OCI-LY7 (cell line): ENCODE data around the gene PDXP. TPM values are rescaled to one million over a fixed set of nuclear protein-coding genes. Genes with fewer than 3 reads are reported as not detected.

ENCODE experiments used
- BruUV-seq: library from RNA; stranded (reverse); fragments of 400-500 nt; replicated peaks from 2 replicates; lab custom pipeline; 2021; lab: Mats Ljungman, UMichigan
- CTCF ChIA-PET: fragments of 300-600 bp; sonication (Branson Sonifier 250); formaldehyde crosslinking; loops from one replicate; lab custom pipeline; 2022; ENCODE audit warnings: antibody characterized with exemption; ENCODE audit not compliant: unreplicated experiment; lab: Charles Lee
- POLR2A ChIA-PET: fragments of 300-600 bp; sonication (Branson Sonifier 250); formaldehyde crosslinking; loops from one replicate; lab custom pipeline; 2022; ENCODE audit warnings: antibody characterized with exemption; lab: Charles Lee
- DNase-seq: peaks from one replicate; pipeline ENCODE4 v3.0.0-alpha.2; 2015; ENCODE audit warnings: low spot score
- H2AFZ ChIP-seq: fragments of 200-600 bp; sonication (generic), shearing (Covaris generic); 2 replicates; pipeline ENCODE4 v1.6.1; 2014; ENCODE audit warnings: mild to moderate bottlenecking, antibody characterized with exemption, low read length, moderate library complexity
- H3K27ac ChIP-seq: fragments of 200-600 bp; sonication (generic); 2 replicates; pipeline ENCODE4 v1.5.1; 2014; ENCODE audit warnings: mixed run types, low read depth, mild to moderate bottlenecking, moderate library complexity, low read length, inconsistent platforms; ENCODE audit not compliant: poor library complexity, severe bottlenecking
- H3K36me3 ChIP-seq: fragments of 200-600 bp; sonication (generic); 2 replicates; pipeline ENCODE4 v1.6.1; 2014; ENCODE audit warnings: mild to moderate bottlenecking, antibody characterized with exemption, low read length, moderate library complexity, mixed read lengths; ENCODE audit not compliant: insufficient read depth
- H3K4me1 ChIP-seq: fragments of 200-600 bp; sonication (generic); 2 replicates; pipeline ENCODE4 v1.5.1; 2014; ENCODE audit warnings: mild to moderate bottlenecking, low read length; ENCODE audit not compliant: insufficient read depth, poor library complexity, severe bottlenecking
- H3K4me2 ChIP-seq: fragments of 200-600 bp; sonication (generic); 2 replicates; pipeline ENCODE4 v1.6.1; 2014; ENCODE audit warnings: mild to moderate bottlenecking, low read length
- H3K4me3 ChIP-seq: fragments of 200-600 bp; sonication (generic); 2 replicates; pipeline ENCODE4 v1.5.1; 2014; ENCODE audit warnings: mild to moderate bottlenecking, low read depth, low read length; ENCODE audit not compliant: poor library complexity, severe bottlenecking
- H3K79me2 ChIP-seq: fragments of 200-600 bp; sonication (generic); 2 replicates; pipeline ENCODE4 v1.6.1; 2016; ENCODE audit warnings: low read depth, mild to moderate bottlenecking, low read length, moderate library complexity, mixed read lengths; ENCODE audit not compliant: insufficient read depth
- H3K9me2 ChIP-seq: fragments of 200-600 bp; sonication (generic); 2 replicates; pipeline ENCODE4 v1.6.1; 2016; ENCODE audit warnings: mild to moderate bottlenecking, low read length, mixed read lengths; ENCODE audit not compliant: insufficient read depth
- H3K9me3 ChIP-seq: fragments of 200-600 bp; sonication (generic); 2 replicates; pipeline ENCODE4 v1.6.1; 2014; ENCODE audit warnings: mild to moderate bottlenecking, mixed run types, low read length, mixed read lengths
- H4K20me1 ChIP-seq: fragments of 200-600 bp; sonication (generic); 2 replicates; pipeline ENCODE4 v1.6.1; 2014; ENCODE audit warnings: mild to moderate bottlenecking, antibody characterized with exemption, low read length, moderate library complexity, mixed read lengths; ENCODE audit not compliant: insufficient read depth
- CTCF ChIP-seq: fragments of 200-600 bp; sonication (generic); conservative IDR thresholded peaks from 2 replicates; pipeline ENCODE4 v1.5.1; 2014; ENCODE audit warnings: mild to moderate bottlenecking, antibody characterized with exemption, low read length, moderate library complexity, mixed read lengths
- EZH2phosphoT487 ChIP-seq: fragments of 200-600 bp; sonication (generic); IDR thresholded peaks from 2 replicates; pipeline ENCODE4 v1.6.1; 2018; ENCODE audit warnings: low read depth, borderline replicate concordance, mild to moderate bottlenecking, mixed run types, antibody characterized with exemption, low read length, moderate library complexity, mixed read lengths
- intact Hi-C: fragments of 100-400 bp; cut with micrococcal nuclease; formaldehyde crosslinking; loops from one replicate; pipeline ENCODE4 v1.10.0; 2022; ENCODE audit not compliant: unreplicated experiment
- total RNA-seq, 2 experiments: library from RNA; depleted of rRNA in 1 of 2; stranded (reverse); fragments of >200 nt in 1 of 2; shearing (Covaris generic) in 1 of 2; gene quantifications; 2 replicates each; pipeline ENCODE4 v1.2.3, GENCODE V29; 2014 to 2022

Gene PDXP
- total RNA-seq, 2 experiments from 2014 or later: 55.8 to 61.2 TPM

GRCh38 chr22:37623075-37624016 is 35.2 kb upstream of the PDXP start:
- Histone ChIP-seq H3K36me3 (peaks cover 84% of the 10 kb centered on the region), H4K20me1 (no peaks in the 10 kb centered on the region), H3K79me2 (no peaks in the 10 kb centered on the region), H3K9me2 (no peaks in the 10 kb centered on the region), H2AFZ (no peak overlapping the region), H3K4me1 (peaks cover 48% of the 10 kb centered on the region), H3K4me2 (peak overlapping the region; percentile 30; the same call in 1 of the 2 replicates), H3K9me3 (no peaks in the 10 kb centered on the region), H3K27ac (peak overlapping the region; percentile 38), H3K4me3 (no peak overlapping the region)
- CTCF ChIA-PET: no interaction called here
- intact Hi-C loops: loop anchor here (1.0 to 2.0 kb wide), 3 partner anchors 15 to 58 kb away; partner anchors contain the start of gene SH3BP1
- POLR2A ChIA-PET: no interaction called here
- BruUV-seq: no TSS peak
- peak; percentile 79 for DNase-seq
- TF ChIP-seq EZH2phosphoT487 (no peak), CTCF (peak; percentile 93)

GRCh38 chr22:37624017-37624365 is 34.5 kb upstream of the PDXP start:
- H3K79me2 ChIP-seq: no peaks in the 10 kb centered on the region
- H3K4me1 ChIP-seq: peaks cover 44% of the 10 kb centered on the region
- H3K36me3 ChIP-seq: peaks cover 83% of the 10 kb centered on the region
- H2AFZ ChIP-seq: no peak overlapping the region
- H3K27ac ChIP-seq: peak overlapping the region; percentile 38
- intact Hi-C loops: no loop called here
- H4K20me1 ChIP-seq: no peaks in the 10 kb centered on the region
- no TSS peak for BruUV-seq
- no peaks in the 10 kb centered on the region for H3K9me3 ChIP-seq
- peak overlapping the region; percentile 30; the same call in 1 of the 2 replicates for H3K4me2 ChIP-seq
- no peak for DNase-seq
- CTCF ChIA-PET: no interaction called here
- no peak overlapping the region for H3K4me3 ChIP-seq
- POLR2A ChIA-PET: no interaction called here
- TF ChIP-seq CTCF (no peak), EZH2phosphoT487 (no peak)
- no peaks in the 10 kb centered on the region for H3K9me2 ChIP-seq

- H3K36me3 ChIP-seq: peaks cover 82% of the 10 kb centered on the region
- BruUV-seq: no TSS peak
- H3K9me3 ChIP-seq: no peaks in the 10 kb centered on the region
- no peaks in the 10 kb centered on the region for H3K79me2 ChIP-seq
- no peak for DNase-seq
- H3K4me1 ChIP-seq: peaks cover 39% of the 10 kb centered on the region
- no peak overlapping the region for H3K4me3 ChIP-seq
- ChIA-PET POLR2A (no interaction called here), CTCF (no interaction called here)
- intact Hi-C loops: no loop called here
- H3K9me2 ChIP-seq: no peaks in the 10 kb centered on the region
- H3K27ac ChIP-seq: no peak overlapping the region
- H4K20me1 ChIP-seq: no peaks in the 10 kb centered on the region
- TF ChIP-seq CTCF (no peak), EZH2phosphoT487 (no peak)
- no peak overlapping the region for H2AFZ ChIP-seq
- H3K4me2 ChIP-seq: no peak overlapping the region
Observed at GRCh38 chr22:37624876-37625275, 33.6 kb upstream of the PDXP start.
